SIG-M5 (cell line): Measurements from ENCODE around the gene UMOD.

Source experiments
- DNase-seq: peaks from one replicate; lab custom pipeline; 2025; lab: John Stamatoyannopoulos, UW

Gene UMOD

DNA sequence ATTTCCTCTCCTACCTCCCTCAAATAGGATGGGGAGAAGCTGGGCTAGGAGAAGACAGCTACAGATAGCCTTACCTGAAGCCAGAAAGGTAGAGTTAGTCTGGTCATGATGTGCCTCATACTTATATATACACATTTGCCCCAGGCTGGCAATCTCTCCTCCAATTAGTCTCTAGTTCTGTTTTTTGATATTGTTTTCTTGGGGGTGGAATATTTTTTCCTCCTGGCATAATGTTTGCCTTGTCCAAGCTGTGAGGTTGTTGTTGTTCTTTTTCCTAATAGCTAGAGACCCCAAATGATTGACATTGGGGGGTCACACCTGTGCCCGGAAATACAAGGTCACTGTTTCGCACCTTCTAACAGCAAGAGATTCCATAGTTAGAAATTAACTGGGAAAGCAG is at the start of gene UMOD:
UMOD (minus strand) TSS at position 101 of the 400 bp plus-strand sequence. CDS start 1,978 bp downstream, outside the sequence.
- no peak for DNase-seq

DNA sequence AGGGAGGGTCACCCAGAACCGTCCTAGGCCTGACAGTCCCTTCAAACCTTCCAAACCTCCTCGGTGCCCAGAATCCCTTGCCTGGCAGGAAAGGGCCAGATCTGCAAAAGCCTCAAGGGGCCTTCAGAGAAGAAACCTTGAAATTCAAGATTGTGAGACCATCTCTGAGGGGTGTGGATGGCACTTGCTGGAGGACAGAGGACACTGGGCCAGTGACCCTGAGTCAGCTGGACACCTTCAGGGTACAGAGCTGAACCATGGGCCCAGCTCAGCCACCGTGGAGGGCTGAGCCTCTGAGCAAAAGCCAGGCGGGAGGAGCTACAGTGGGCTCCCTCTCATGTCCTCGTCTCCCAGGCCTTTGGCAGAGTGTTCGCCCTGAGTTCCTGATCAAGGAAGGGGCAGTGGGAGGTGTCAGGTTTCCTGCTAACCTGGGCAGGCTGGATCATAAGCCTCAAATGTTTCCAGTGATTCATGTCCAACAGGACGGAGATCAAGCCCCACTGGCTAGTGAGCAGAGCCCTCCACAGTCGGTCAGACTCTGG is 49.0 kb upstream of the UMOD start:
- no peak for DNase-seq

DNA sequence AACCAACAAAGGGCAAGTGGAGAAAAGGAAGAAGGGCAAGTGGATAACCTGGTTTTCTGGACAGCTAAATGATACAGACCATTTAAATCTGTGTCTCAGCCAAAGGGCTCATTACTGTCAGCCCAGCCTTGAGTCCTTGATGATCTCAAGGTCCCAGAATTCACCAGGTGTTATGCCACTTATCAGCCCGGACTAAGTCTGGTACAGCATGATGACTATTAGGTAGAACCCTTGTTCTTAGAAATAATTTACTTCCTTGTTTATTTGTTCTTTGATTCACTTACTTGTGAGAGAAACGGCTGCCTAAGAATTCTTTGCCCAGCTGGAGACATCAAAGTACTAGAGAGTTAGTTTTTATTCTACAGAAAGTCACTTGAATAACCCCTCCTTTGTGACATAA is 48.6 kb upstream of the UMOD start:
- DNase-seq, result no peak

DNA sequence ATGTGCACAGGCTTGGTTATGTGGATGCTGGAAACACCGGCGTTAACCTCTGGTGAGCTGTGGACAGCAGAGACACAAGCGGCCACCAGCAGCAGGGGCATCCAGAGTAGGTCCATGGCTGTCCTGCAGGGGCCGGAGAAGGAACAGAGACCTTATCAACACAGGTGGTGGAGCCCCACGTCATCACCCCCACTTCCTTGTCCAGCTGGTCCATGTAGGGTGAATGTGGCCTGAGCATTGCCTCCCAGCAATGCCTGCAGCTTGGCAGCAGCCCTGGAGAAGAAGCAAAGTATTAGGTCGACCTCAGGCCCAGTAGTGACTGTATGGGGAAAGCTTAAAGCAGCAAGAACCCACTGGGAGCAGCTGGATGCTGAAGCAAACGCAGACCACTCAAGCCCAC is 46.7 kb upstream of the UMOD start:
- no peak for DNase-seq

GRCh38 chr16:20398603-20399002 is 46.1 kb upstream of the UMOD start:
- no peak for DNase-seq

DNA sequence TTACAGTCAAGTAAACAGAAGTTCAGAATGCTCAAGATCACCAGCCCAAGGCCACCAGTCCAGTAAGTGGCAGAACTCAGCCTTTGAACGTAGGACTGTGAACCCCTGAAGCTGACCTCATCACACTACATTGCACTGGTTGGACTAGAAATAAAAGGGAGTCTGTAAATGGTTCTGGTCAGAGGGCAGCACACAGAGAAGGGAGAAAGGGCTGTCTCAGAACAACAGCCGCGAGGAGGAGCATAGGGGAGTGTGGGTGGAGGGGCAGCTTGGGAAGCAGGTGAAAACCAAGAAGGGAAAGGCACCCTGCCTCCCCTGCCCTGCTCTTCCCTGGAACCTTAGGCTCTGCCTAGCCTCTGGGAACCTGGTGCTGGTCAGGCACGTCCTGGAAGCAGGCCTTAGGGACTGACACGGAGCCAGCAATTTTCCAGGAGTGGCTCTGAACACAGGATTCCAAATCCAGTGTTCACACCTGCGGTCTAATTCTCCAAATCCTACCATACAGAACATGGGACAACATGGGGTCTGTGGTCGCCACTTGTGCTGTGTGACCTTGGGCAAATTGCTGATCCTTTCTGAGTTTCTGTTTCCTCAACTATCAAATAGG is 45.1 kb upstream of the UMOD start:
- DNase-seq, result no peak

DNA sequence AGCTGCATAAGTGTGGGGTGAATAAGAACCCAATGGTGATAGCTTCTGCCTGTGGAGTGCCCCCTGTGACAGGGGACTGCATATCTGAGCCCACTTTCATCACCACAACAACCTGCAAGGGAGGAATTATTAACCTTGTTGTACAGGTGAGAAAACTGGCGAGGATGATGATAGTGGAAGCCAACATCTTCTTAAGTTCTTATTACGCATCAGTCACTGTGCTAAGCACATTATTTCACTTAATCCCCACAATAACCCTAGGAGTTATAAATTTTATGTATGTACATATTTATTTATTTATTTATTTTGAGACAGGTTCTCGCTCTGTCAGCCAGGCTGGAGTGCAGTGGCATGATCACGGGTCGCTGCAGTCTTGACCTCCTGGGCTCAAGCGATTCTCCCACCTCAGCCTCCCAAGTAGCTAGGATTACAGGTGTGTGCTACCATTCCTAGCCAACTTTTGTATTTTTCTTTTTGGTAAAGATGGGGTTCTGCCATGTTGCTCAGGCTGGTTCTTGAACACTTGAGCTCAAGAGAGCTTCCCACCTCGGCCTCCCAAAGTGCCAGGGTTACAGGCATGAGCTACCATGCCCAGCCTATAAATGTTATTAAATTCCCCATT is 44.4 kb upstream of the UMOD start:
- DNase-seq, result no peak

DNA sequence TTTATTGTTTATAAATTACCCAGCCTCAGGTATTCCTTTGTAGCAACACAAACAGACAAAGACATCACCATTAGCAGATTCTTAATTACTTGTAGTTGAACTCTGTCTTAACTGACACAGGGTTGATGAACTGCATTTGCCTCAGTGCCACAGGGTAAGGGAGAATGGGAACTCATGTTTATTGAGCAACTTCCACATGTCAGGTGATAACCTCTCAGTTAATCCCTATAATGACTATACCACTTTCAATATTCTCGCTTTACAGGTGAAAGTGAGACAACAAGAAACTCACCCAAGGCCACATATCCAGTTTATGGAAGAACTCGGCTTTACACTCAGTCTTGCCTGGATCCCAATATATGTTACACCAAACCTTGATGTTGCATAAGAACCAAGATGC is 43.4 kb upstream of the UMOD start:
- no peak for DNase-seq

GRCh38 chr16:20393801-20394577 is 41.5 kb upstream of the UMOD start:
- DNase-seq, result no peak

- DNase-seq, result no peak
Observed at GRCh38 chr16:20391045-20391444, 38.5 kb upstream of the UMOD start.

DNA sequence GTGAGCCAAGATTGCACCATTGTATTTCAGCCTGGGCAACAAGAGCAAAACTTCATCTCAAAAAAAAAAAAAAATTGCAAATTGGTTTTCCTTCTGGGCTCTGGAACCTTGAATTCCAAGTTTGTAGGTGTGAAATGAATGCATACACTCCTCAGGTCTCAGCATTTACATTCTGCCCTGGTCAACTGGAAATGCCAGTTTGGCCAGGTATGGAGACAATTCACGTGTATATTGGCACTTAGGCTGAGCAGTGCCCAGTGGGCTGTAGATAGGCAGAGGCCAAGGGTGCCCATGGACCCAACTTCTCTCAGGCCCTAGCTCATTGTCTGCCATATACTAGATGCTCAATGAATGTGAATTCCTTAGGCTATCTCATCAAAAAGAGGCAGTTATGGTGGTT is 36.3 kb upstream of the UMOD start:
- DNase-seq, result no peak

DNA sequence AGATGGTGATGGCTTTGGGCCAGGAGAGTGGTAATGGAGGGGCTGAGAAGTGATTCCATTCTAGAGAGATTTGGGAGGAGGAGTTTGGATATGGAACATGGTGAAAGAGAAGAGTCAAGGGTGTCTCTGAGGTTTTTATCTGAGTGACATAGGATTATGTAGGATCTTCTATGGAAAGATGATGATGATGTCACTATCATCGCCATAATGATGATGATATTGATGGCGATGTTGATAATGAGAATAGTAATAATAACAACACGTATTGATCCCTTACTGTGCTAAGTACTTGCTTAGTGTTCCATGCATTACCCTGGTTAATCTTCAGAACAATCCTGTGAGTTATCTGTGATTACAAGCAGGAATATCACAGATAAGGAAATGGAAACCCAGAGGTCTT is 35.5 kb upstream of the UMOD start:
- no peak for DNase-seq

GRCh38 chr16:20385844-20386832 is 33.6 kb upstream of the UMOD start:
- no peak for DNase-seq

- DNase-seq, result no peak
Observed at GRCh38 chr16:20383106-20384029, 30.9 kb upstream of the UMOD start.

DNA sequence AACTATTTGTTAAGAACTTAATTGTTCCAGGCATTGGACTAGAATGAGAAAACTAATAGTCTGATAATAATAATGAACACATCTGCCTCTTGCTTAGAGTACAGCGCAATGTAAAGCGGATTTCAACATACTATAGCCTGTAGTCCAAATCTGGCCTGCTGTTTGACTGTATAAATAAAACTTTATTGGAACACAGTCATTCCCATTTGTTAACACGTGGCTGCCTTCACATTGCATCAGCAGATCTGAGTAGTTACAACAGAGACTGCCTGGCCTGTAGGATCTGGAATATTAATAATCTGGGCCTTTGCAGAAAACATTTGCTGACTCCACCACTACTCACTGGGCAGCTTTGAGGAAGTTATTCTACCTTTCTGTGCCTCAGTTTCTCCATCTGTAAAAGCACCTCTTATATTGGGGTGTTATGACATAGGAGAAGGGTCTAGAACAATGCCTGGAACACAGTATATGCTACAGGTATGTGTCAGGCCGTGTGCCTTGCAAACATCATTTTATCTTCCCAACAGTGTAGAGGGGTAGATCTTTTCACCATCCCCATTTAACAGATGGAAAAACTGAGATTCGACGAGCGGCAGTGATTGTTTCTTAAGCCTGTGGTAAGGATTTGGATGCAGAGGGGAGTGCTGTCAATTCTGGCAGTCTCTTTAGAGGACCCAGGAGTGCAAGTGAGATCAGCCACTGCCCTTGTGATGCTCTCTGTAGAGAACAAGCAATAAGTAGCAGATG is 29.9 kb upstream of the UMOD start:
- no peak for DNase-seq

- no peak for DNase-seq
Observed at GRCh38 chr16:20380782-20381181, 28.3 kb upstream of the UMOD start.

- no peak for DNase-seq
Observed at GRCh38 chr16:20377181-20377580, 24.7 kb upstream of the UMOD start.

DNA sequence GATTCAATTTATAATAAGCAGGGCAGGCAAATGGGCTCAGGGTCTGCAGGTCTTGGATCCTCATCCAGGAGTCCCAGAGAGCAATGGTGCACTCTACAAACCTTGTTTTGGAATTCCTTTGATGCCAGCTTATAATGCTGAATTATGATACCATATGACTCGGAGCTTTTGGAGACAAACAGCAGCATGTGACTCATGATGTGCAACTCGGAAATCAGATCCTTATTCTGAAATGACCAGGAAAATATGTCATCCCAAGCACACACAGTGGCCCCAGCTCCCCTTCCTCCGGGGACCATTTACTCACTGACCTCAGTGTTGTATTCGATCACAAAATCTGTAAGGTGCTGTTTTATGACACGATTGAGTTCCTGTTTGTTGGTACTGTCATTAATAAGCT is 20.2 kb upstream of the UMOD start:
- no peak for DNase-seq

GRCh38 chr16:20369452-20370054 is 17.0 kb upstream of the UMOD start:
- DNase-seq, result no peak

DNA sequence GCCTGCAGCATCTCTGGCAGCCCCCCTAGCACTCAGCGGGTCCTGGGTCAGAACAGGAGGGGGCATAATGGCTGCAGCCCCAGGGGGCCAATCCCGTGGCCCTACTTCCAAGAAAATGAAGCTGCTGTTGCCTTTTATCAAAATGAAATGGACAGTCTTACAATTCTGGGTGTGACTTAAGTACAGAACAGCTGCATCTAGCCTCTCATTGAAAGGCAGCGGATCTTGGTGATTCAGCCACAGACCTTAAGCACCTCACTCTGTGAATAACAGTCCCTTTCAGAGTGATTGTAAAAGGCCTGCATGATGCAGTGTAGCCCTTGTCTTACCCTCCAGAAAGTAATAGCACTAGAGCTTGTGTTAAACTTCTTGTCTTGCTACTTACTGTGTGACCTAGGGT is 11.5 kb upstream of the UMOD start:
- DNase-seq, result no peak
